HL-60 (cell line): Measurements from ENCODE around the gene ATP8A2.

Source experiments
- CTCF ChIP-seq: IDR thresholded peaks from one replicate; pipeline ENCODE4 v1.5.1; 2011; ENCODE audit warnings: low read length, control low read depth, inconsistent platforms; ENCODE audit not compliant: insufficient read depth
- REST ChIP-seq: IDR thresholded peaks from 2 replicates; pipeline ENCODE4 v1.6.1; 2012; ENCODE audit warnings: low read depth; ENCODE audit not compliant: insufficient replicate concordance

- TF ChIP-seq CTCF = no peak
- TF ChIP-seq REST = no peak
Measured at GRCh38 chr13:25585000-25585399, 213.2 kb downstream of the ATP8A2 start.
